ENCODE results near the gene TRMT1L.

The TRMT1L gene

DNA sequence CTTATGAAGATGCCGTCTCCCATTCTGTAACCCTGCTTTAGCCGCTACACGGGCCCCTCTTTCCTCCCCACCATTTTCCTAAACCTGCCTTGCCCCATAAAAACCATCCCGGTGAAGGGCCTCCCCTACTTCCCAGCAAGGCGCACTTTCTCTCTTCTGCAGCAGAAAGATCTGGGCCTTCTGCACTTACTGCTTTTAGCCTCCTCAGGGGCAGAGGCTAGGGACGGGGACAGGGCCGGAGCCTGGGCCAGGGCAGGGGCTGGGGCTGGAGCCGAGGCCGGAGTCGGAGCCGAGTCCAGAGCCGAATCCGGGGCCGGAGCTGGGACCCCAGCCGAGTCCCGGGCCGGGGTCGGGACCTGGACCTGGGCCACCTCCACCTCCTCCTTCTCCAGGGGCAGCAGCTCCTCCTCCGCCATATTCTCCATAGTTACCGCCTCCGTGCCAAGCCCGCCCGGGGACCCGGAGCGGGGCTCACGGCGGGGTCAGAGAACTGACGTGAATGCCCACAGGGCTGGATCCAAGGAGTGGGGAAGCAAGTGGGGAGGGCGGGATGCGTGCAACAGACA is 382 bp downstream of the TRMT1L start:
- Histone ChIP-seq H3K4me1 (ENCODE audit: insufficient read depth, low read length, poor library complexity, severe bottlenecking) (peaks cover 37% of the 10 kb centered on the region), H3F3A (ENCODE audit: low read depth) (no peaks in the 10 kb centered on the region), H3K4me3 (ENCODE audit: low read length, poor library complexity, severe bottlenecking) (peak overlapping the region; percentile 97), H3K4me2 (ENCODE audit: low read depth, low read length, poor library complexity, severe bottlenecking) (peak overlapping the region; percentile 74), H3K9ac (ENCODE audit: low read depth, low read length, poor library complexity, severe bottlenecking) (peak overlapping the region; percentile 92), H3K27me3 (ENCODE audit: insufficient read depth, low read length, poor library complexity, severe bottlenecking) (no peaks in the 10 kb centered on the region), H3K79me2 (ENCODE audit: insufficient read depth, low read length) (peaks cover 19% of the 10 kb centered on the region), H4K20me1 (ENCODE audit: insufficient read depth, low read length, poor library complexity, severe bottlenecking) (peaks cover 6% of the 10 kb centered on the region), H2AFZ (ENCODE audit: low read length) (peak overlapping the region; percentile 86), H3K9me2 (replicated peaks; ENCODE audit: low read depth, low read length) (no peaks in the 10 kb centered on the region), H3K9me3 (ENCODE audit: insufficient read depth, low read depth, low read length) (no peaks in the 10 kb centered on the region), H3K36me3 (ENCODE audit: insufficient read depth, low read length) (no peaks in the 10 kb centered on the region)
- no peak for TF ChIP-seq EZH2phosphoT487 (IDR thresholded peaks at IDR 0.05; ENCODE audit: borderline replicate concordance)
- TF ChIP-seq, protein P1, sequence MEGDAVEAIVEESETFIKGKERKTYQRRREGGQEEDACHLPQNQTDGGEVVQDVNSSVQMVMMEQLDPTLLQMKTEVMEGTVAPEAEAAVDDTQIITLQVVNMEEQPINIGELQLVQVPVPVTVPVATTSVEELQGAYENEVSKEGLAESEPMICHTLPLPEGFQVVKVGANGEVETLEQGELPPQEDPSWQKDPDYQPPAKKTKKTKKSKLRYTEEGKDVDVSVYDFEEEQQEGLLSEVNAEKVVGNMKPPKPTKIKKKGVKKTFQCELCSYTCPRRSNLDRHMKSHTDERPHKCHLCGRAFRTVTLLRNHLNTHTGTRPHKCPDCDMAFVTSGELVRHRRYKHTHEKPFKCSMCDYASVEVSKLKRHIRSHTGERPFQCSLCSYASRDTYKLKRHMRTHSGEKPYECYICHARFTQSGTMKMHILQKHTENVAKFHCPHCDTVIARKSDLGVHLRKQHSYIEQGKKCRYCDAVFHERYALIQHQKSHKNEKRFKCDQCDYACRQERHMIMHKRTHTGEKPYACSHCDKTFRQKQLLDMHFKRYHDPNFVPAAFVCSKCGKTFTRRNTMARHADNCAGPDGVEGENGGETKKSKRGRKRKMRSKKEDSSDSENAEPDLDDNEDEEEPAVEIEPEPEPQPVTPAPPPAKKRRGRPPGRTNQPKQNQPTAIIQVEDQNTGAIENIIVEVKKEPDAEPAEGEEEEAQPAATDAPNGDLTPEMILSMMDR (conservative IDR thresholded peaks at IDR 0.05; ENCODE audit: low read length) = no peak

DNA sequence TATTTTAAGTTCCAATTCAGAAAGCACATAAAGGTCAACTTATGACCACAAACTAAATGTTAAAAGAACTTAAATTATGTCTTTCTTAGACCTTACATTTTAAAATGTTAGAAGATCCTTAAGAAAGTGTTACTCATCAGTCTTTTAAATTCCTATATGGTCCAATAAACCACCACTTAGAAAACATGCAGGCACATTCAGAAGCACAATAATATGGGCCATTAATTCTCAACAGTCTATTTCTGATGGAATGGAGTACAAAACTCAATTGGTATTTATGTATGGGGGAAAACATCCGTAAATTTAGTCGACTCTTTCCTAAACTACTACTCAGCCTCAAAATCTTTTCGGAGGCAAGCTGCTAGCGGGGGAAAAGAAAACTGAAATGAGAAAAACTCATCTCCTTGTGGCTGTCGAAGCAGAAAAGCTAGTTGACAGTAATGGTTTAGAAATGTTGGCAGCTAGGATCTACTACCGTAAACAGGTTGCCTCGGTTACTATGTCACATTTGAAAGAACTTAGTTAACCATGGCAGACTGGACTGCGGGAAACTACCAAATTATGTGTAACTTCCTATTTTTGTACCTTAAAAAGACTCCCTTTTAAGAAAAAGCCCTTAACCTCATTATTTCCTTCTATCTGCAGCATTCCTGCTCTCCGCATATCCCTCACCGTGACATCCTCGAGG is 1.0 kb downstream of the TRMT1L start:
- TF ChIP-seq EZH2phosphoT487 (IDR thresholded peaks at IDR 0.05; ENCODE audit: borderline replicate concordance) = no peak
- TF ChIP-seq, protein P1 (conservative IDR thresholded peaks at IDR 0.05; ENCODE audit: low read length) = no peak
- Histone ChIP-seq H3K9ac (ENCODE audit: low read depth, low read length, poor library complexity, severe bottlenecking) (peak overlapping the region; percentile 92), H3F3A (ENCODE audit: low read depth) (no peaks in the 10 kb centered on the region), H3K4me3 (ENCODE audit: low read length, poor library complexity, severe bottlenecking) (peak overlapping the region; percentile 97), H3K36me3 (ENCODE audit: insufficient read depth, low read length) (no peaks in the 10 kb centered on the region), H3K27me3 (ENCODE audit: insufficient read depth, low read length, poor library complexity, severe bottlenecking) (no peaks in the 10 kb centered on the region), H3K4me1 (ENCODE audit: insufficient read depth, low read length, poor library complexity, severe bottlenecking) (peaks cover 37% of the 10 kb centered on the region), H3K9me3 (ENCODE audit: insufficient read depth, low read depth, low read length) (no peaks in the 10 kb centered on the region), H3K9me2 (replicated peaks; ENCODE audit: low read depth, low read length) (no peaks in the 10 kb centered on the region), H3K4me2 (ENCODE audit: low read depth, low read length, poor library complexity, severe bottlenecking) (peak overlapping the region; percentile 74), H2AFZ (ENCODE audit: low read length) (no peak overlapping the region), H3K79me2 (ENCODE audit: insufficient read depth, low read length) (peaks cover 19% of the 10 kb centered on the region), H4K20me1 (ENCODE audit: insufficient read depth, low read length, poor library complexity, severe bottlenecking) (peaks cover 6% of the 10 kb centered on the region)

DNA sequence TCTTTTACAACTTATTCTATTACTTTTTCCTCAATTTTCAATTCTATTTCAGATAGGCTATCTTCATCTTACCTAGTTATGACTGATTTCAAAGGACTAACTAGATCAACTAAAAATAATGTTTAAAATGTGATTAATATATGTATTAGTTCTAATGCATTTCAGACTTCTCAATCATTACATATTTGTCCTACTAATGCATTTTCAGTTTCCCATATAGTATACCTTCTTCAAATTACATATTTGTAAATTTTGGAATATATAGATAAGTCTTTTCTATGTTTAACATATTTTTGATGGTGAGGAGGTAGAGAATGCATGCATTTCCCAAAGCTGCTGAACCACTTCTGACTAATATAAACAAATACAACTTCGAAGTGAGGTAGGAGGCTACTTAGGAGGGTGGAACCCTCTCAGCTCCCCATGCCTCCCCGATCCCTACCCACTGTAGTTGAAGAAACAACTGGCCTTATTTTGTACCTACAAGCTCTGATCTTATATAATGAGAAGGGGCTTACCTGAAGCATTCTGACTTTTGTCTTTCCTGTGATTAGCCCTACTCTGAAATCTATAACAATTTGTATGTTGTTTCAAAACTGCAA is 1.7 kb downstream of the TRMT1L start:
- Histone ChIP-seq H3K4me2 (ENCODE audit: low read depth, low read length, poor library complexity, severe bottlenecking) (peak overlapping the region; percentile 74), H3K79me2 (ENCODE audit: insufficient read depth, low read length) (peaks cover 19% of the 10 kb centered on the region), H3K9ac (ENCODE audit: low read depth, low read length, poor library complexity, severe bottlenecking) (peak overlapping the region; percentile 92), H3F3A (ENCODE audit: low read depth) (no peaks in the 10 kb centered on the region), H3K4me1 (ENCODE audit: insufficient read depth, low read length, poor library complexity, severe bottlenecking) (peaks cover 37% of the 10 kb centered on the region), H3K27me3 (ENCODE audit: insufficient read depth, low read length, poor library complexity, severe bottlenecking) (no peaks in the 10 kb centered on the region), H3K4me3 (ENCODE audit: low read length, poor library complexity, severe bottlenecking) (peak overlapping the region; percentile 97), H4K20me1 (ENCODE audit: insufficient read depth, low read length, poor library complexity, severe bottlenecking) (peaks cover 6% of the 10 kb centered on the region), H2AFZ (ENCODE audit: low read length) (no peak overlapping the region), H3K9me3 (ENCODE audit: insufficient read depth, low read depth, low read length) (no peaks in the 10 kb centered on the region), H3K9me2 (replicated peaks; ENCODE audit: low read depth, low read length) (no peaks in the 10 kb centered on the region), H3K36me3 (ENCODE audit: insufficient read depth, low read length) (no peaks in the 10 kb centered on the region)
- TF ChIP-seq, protein P1 (conservative IDR thresholded peaks at IDR 0.05; ENCODE audit: low read length) = no peak
